ENCODE measurements around the gene STOX1.
A peak's percentile ranks its signal among the peaks of the same experiment; 100 is the strongest.

The STOX1 gene

GRCh38 chr10:68895041-68895440 is 67.7 kb downstream of the STOX1 start:
- Histone ChIP-seq H3K36me3 (ENCODE audit: control insufficient read depth, low read length) (no peaks in the 10 kb centered on the region), H3K4me1 (ENCODE audit: control insufficient read depth, low read length) (peaks cover under 1% of the 10 kb centered on the region; the same call in 1 of the 2 replicates), H3F3A (ENCODE audit: control insufficient read depth, insufficient read depth) (no peaks in the 10 kb centered on the region), H3K4me2 (ENCODE audit: low read length) (no peak overlapping the region), H3K4me3 (ENCODE audit: low read length) (no peak overlapping the region), H3K27me3 (ENCODE audit: control insufficient read depth, low read length) (no peaks in the 10 kb centered on the region; the same call in 1 of the 2 replicates), H3K27ac (ENCODE audit: low read depth, low read length) (no peak overlapping the region), H3K79me2 (ENCODE audit: control insufficient read depth, low read length) (no peaks in the 10 kb centered on the region), H3K9me3 (ENCODE audit: control insufficient read depth, insufficient read depth, low read length) (no peaks in the 10 kb centered on the region), H3K9me2 (replicated peaks; ENCODE audit: control insufficient read depth, low read length) (no peaks in the 10 kb centered on the region), H4K20me1 (ENCODE audit: control insufficient read depth, insufficient read depth, low read depth, low read length) (no peaks in the 10 kb centered on the region)
- TF ChIP-seq CTCF (IDR thresholded peaks at IDR 0.05; ENCODE audit: low read depth, low read length, poor library complexity, severe bottlenecking) (no peak), EZH2phosphoT487 (IDR thresholded peaks at IDR 0.05; ENCODE audit: borderline replicate concordance, low read length) (no peak)

GRCh38 chr10:68897336-68897741 is 70.0 kb downstream of the STOX1 start:
- no peaks in the 10 kb centered on the region for H3K9me2 ChIP-seq (replicated peaks; ENCODE audit: control insufficient read depth, low read length)
- no peak overlapping the region for H3K27ac ChIP-seq (ENCODE audit: low read depth, low read length)
- H3K36me3 ChIP-seq (ENCODE audit: control insufficient read depth, low read length), result peaks cover 8% of the 10 kb centered on the region
- H3K4me1 ChIP-seq (ENCODE audit: control insufficient read depth, low read length), result peaks cover 11% of the 10 kb centered on the region
- no peaks in the 10 kb centered on the region for H4K20me1 ChIP-seq (ENCODE audit: control insufficient read depth, insufficient read depth, low read depth, low read length)
- TF ChIP-seq CTCF (IDR thresholded peaks at IDR 0.05; ENCODE audit: low read depth, low read length, poor library complexity, severe bottlenecking) (peak; percentile 58), EZH2phosphoT487 (IDR thresholded peaks at IDR 0.05; ENCODE audit: borderline replicate concordance, low read length) (no peak)
- no peaks in the 10 kb centered on the region for H3K9me3 ChIP-seq (ENCODE audit: control insufficient read depth, insufficient read depth, low read length)
- no peak overlapping the region for H3K4me2 ChIP-seq (ENCODE audit: low read length)
- no peaks in the 10 kb centered on the region; the same call in 1 of the 2 replicates for H3K27me3 ChIP-seq (ENCODE audit: control insufficient read depth, low read length)
- no peaks in the 10 kb centered on the region for H3F3A ChIP-seq (ENCODE audit: control insufficient read depth, insufficient read depth)
- H3K79me2 ChIP-seq (ENCODE audit: control insufficient read depth, low read length), result peaks cover 13% of the 10 kb centered on the region
- no peak overlapping the region for H3K4me3 ChIP-seq (ENCODE audit: low read length)

- Histone ChIP-seq H4K20me1 (ENCODE audit: control insufficient read depth, insufficient read depth, low read depth, low read length) (no peaks in the 10 kb centered on the region), H3K9me2 (replicated peaks; ENCODE audit: control insufficient read depth, low read length) (no peaks in the 10 kb centered on the region), H3K79me2 (ENCODE audit: control insufficient read depth, low read length) (peaks cover 32% of the 10 kb centered on the region), H3K4me1 (ENCODE audit: control insufficient read depth, low read length) (peaks cover 21% of the 10 kb centered on the region), H3K27ac (ENCODE audit: low read depth, low read length) (no peak overlapping the region), H3K9me3 (ENCODE audit: control insufficient read depth, insufficient read depth, low read length) (no peaks in the 10 kb centered on the region), H3K4me3 (ENCODE audit: low read length) (no peak overlapping the region), H3K27me3 (ENCODE audit: control insufficient read depth, low read length) (no peaks in the 10 kb centered on the region), H3K36me3 (ENCODE audit: control insufficient read depth, low read length) (peaks cover 20% of the 10 kb centered on the region), H3F3A (ENCODE audit: control insufficient read depth, insufficient read depth) (no peaks in the 10 kb centered on the region), H3K4me2 (ENCODE audit: low read length) (no peak overlapping the region)
- TF ChIP-seq CTCF (IDR thresholded peaks at IDR 0.05; ENCODE audit: low read depth, low read length, poor library complexity, severe bottlenecking) (no peak), EZH2phosphoT487 (IDR thresholded peaks at IDR 0.05; ENCODE audit: borderline replicate concordance, low read length) (no peak)
Observed at GRCh38 chr10:68899186-68899745, 71.9 kb downstream of the STOX1 start.
